GM18526 (cell line): ENCODE results near the gene PPID.

Experiments
- POLR2A ChIP-seq: IDR thresholded peaks from 3 replicates; pipeline ENCODE4 v1.6.1; 2011; ENCODE audit not compliant: insufficient read length; ENCODE audit errors: extremely low read depth

PPID gene

DNA sequence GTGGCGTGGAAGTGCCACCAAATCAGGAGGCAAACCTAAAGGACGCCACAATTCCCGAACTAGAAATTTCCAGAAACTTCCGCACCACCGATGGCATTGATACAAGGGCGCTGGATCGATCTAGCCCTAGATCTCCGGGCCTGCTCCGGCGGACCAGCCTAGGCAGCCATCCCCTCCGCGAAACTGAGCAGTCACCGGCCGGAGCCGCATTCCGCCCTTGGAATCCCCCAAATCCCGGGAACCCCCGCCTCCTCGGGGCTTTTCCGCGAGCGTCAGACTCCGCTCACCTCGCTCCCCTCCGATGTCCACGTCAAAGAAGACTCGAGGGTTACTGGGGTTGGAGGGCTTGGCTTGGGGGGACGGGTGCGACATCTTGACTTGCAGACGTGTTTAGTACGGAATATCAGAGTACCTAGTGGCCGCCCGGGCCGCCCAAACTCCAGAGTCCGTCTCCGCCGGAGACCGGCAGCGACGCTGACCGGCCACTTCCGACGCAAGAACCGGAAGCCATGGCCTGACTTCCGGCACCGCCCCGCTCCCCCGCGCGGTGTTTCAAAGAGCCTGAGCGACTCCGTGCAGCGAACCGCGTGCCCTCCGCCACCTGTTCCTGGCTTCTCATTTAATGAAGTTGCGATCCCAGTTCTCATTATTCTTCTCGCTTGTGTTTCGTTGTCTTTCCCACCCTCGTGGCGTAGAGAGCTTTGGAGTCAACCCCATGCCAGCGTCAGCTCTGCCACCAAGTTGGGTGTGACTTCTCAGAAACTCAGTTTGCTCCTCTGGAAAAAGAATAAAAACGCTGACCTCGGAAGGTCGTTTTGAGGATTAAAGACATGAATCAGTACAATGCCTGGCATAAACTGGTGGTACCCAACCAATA, at the start of gene PPID:
Gene PPID, minus strand, starts transcription at position 480 of the 877 bp plus-strand sequence. Its CDS starts 108 bp downstream, at position 372.
- peak; percentile 89 for TF ChIP-seq POLR2A

DNA sequence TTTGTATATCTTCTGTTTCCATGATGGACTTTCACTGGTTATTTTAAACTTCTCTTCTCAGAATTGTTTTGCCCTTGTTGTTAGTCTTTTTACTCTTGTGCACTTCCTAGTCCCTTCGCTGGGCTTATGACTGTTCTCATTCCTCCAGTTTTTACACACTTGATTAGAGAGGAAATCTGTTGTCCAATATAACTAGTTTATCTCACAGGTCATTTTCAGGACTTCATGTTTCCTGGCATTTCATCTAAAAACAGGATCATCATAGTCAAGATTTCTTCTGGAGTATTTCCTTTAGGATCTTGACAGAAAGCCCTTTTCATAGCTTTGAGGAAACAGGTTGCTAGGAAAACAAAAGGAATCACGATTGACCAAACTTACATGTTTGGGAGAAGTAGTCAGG, 48.6 kb upstream of the PPID start:
- TF ChIP-seq POLR2A = no peak

DNA sequence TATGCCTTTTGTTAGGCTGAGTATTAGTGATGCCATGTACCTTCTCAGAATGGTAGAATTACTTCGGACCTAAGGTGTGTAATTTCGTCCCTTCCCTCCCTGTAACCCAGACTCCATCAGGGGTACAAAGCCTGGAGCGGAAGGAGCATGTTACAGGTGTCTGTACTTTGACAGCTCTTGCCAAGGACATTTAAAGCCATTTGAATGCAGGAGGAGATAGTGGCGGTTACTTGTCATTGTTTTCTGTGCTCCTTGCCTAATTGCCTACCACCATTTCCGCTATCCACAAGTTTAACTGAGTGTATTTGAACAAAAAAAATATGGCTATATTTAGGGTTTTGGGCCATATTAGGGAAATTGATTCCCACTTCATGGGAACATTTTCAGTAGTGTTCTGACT, 47.5 kb upstream of the PPID start:
- no peak for TF ChIP-seq POLR2A

DNA sequence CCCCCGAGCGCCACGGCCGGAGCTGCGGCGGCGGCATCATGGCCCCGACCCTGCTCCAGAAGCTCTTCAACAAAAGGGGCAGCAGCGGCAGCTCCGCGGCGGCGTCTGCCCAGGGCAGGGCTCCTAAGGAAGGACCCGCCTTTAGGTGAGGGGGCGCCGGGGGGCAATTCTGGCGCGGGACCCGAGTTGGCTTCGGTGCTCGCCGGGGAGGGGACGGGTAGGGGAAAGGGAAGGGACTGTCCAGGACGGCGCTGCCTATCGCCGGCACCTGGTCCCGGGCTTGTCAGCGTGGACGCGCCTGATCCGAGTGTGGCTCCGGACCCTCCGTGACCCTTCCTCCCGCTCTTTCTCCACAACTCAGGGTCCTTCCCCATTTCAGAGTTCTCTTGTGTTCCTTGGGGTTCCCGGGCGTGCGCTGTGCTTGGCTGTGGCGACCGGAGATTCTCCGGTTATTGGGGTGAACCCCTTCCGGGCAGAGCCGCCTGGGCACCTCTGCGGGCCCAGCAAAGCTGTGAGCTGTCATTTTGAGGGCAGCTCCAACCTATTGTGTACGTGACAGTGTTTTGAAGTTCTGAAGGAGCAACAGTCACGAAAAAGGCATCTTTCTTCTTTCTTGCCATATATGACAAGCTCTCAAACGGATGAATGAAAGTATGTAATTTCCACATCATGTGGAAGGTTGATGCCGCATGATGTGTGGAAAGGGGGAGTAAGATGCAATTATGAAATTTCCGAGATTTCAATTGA, 46.2 kb upstream of the PPID start:
- TF ChIP-seq POLR2A = no peak

DNA sequence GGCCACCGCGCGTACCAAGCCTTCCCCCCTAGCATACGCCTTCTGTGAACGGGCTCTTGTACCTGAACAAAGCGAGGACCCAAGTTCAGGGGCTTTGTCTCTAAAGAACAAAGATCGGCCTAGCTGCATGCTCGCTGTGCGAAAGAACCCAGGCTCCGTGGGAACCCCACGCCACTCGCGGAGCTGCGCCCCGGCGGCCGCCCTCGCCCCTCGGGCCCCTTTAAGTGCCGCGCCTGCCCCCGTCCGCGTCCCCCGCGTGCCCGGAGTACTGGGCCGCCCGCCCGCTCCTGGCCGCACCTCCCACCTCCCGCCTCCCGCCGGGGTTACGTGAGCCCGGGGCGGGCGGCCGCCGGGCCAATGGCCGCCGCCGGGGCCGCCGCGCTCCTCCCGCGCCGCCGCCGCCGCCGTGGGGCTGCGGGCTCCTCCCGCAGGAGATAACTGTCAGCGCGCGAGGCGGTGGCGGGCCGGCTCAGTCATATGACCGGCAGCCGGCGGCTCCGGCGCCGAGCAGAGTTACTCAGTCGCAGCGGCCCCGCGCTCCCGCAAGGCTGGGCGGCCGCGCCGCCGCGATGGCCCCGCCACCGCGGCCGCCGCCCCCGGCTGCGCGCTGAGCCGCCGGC, 45.5 kb upstream of the PPID start, which contains the start of gene FNIP2:
Gene FNIP2, plus strand, starts transcription at position 472 of the 620 bp plus-strand sequence. CDS start 187 bp downstream, outside the sequence.
- TF ChIP-seq POLR2A = peak; percentile 44

DNA sequence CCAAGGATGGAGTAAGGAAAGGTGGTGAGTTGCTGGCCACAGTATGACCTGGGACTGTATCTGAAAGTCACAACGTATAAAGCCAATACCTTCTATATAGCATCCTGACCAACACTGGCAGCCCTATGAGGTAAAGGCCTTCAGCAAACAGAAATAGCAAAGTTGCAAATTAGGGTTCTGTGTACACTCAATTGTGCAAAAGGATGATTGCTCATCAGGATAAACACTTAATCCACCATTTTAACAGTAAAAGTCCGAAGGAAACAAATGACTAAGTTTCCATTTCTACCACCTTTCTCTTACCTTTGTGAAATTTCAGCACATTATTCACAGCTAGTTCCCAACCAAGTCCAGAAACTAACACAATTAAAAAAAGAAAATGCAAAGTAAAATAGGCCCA, 44.3 kb upstream of the PPID start:
- TF ChIP-seq POLR2A = no peak

DNA sequence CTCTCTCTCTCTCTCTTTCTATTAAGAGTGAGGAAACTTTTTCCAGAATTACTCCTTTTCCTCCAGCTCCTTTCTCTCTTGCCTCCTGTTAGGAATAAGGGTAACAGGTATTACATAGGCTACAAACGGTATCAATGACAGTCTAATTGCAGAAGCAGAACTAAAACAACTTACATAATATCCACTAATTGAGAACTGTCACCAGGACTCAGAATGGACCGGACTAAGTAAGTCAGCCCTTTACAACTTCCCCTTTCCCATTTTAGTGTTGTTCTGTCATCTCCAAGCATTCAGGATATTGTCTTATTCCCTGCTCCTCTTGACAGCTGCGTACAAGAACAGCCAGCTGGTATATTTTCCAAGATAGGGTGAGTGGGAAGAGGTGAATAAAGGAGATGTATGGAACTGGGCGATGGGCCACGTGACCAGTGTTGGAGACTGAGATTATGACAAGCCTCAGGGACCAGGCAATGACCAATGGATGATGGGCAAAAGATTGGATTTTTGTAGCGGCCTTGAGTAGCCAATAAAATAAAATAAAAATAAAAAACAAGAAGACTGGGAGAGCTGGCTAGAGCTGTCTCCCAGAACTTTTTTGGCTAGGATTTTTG, 43.3 kb upstream of the PPID start:
- no peak for TF ChIP-seq POLR2A

DNA sequence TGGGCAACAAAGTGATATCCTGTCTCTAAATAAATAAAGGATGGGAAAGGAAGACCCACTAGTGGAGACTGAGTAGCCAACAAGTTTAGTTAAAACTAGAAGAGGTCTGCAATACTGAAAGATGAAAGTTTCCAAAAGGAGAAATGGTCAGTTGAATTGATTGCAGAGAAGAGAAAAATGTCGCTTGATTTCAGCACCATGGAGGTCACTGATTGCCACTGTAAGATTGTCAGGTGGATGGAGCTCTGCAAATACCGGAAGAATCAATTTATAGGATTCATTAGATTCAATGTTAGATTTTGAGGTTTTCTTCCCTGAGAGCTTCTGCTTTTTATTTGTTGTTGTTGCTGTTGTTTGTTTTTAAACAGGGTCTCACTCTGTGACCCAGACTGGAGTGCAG, 40.3 kb upstream of the PPID start:
- no peak for TF ChIP-seq POLR2A

DNA sequence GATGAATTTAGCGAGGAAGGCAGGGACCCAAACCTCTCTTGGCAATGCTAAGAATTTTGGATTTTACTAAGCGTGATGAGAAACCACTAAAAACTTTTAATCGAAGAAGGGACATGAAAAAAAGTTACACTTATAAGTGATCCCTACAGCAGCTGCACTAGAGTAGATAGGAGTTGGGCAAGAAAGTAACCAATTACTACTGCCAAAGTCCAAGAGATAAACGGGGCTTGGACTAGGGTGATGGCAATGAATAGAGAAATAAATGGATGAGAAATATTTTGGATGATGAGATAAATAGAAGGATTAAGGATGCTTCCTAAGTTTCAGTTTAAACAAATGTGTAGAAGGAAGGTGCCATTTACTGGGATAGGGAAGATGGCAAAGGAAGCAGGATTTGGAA, 39.4 kb upstream of the PPID start:
- TF ChIP-seq POLR2A = no peak

DNA sequence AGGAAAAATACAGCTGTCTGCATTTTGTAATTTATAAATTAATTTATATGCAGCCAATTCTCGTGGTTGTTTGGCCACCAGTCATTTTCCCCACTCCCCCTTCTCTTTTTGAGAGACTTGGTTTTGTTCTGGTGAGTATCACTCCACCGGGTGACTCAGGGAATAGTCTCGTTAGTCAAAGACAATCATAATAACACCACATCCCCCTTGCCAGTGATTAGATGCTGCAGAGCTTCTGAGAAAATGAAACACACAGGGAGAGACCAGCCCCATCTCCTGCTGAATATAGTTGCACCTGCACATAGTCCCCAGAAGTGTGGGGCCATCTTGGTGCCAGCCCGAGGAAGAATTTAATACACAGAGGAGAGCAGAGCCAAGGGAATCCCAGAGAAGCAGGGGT, 37.7 kb upstream of the PPID start:
- TF ChIP-seq POLR2A = no peak

DNA sequence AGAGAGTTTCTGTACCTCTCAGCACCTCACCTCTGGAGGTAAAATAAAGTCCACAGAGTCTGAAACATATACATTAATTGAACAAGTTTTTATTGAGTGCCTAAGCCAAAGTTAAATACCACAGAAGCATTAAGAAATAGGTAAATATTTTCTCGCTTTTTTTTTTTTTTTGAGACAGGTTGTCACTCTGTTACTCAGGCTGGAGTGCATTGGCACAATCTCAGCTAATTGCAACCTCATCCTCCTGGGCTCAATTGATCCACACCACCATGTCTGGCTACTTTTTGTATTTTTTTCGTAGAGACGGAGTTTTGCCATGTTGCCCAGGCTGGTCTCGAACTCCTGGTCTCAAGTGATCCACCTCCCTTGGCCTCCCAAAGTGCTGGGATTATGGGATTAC, 35.5 kb upstream of the PPID start:
- no peak for TF ChIP-seq POLR2A

DNA sequence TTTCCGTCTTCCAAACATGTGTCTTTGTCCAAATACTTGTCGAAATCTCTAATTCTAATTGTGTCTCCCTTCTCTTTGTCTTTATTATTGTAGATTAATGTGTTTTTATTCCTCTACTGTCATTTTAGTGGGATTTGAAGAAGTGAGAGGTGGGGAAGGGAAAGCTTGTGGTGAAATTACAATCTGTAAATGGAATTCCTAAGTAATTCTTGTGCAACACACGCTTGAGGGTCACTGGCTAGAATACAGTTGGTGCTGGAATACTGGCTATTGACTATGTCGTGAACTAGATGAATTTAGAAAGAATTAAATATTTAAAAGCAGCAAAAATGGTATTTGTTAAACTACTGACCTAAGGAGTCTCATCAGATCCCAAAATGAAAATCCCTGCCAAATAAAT, 34.9 kb upstream of the PPID start:
- no peak for TF ChIP-seq POLR2A

DNA sequence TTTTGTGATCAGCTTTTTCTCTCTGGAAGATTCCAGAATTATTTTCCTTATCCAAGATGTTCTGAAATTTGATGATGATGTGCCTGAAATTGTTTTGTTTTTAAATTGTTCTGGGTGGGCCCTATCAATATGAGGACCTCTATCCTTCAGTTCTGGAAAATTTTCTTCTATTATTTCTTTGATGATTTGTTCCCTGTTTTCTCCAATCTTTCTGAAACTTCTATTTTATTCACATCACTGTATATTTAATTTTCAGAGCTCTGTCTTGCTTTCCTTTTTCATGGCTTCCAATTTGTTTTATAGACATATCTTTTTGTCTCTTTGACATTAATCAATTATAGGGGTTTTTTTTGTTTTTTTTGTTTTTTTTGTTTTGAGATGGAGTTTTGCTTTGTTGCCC, 33.4 kb upstream of the PPID start:
- TF ChIP-seq POLR2A = no peak

DNA sequence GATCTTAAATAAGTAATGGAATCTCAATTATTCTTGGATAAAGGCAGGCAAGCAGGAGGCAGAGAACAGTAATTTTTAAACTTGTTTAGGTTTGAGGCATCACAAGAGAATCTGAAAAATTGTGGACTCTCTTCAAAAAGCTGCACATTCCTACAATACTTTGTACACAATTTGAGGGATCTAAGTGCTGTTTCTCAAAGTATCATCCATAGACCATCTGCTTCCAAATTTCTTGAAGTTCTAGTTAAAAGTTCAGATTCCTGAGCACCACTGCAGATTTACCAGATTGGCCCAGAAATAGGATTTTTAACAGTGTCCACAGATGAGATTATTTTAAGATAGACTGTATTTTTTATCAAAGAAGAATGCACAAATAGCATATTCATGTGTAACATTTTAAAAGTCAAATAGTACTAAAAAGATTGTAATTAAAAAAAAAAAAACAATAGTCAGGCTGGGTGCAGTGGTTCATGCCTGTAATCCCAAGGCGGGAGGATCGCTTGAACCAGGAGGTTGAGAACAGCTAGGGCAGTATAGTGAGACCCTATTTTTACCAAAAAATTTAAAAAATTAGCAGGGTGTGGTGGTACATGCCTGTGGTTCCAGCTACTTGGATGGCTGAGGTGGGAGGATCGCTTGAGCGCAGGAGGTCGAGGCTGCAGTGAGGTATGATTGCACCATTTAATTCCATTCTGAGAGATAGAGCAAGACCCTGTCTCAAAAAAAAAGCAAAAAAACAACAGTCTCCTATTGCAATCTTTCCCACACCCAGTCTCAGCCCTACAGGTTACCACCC, 31.4 kb upstream of the PPID start:
- no peak for TF ChIP-seq POLR2A

DNA sequence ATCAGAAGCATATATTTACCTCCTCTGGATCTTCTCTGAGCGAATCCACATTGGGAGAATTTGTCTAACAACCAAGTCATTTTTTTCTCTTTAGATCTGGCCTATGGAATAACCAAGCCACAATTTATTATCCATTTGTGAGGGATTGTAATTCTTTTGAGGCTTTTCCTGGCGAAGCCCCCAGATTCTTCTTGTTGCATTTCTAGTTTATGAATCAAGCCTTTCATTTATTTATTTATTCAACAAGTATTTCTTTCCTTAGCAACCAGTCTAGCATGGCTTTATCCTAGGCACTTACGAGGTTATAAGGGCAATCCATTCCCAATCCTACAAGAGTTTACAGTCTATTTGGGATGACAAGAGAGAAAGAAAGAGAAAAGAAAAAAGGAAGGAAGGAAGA, 27.2 kb upstream of the PPID start:
- no peak for TF ChIP-seq POLR2A
